A549 treated with RU486 at 1 μM for 4 hours (cell line): ENCODE measurements around the gene OR4C12. TPM values are rescaled to one million over a fixed set of nuclear protein-coding genes. Genes with fewer than 3 reads are reported as not detected.

Source experiments
- total RNA-seq: library from RNA; stranded (reverse); fragments of 200-300 nt; extraction: Qiagen RNA extraction; gene quantifications from 5 replicates; pipeline ENCODE4 v1.2.3, GENCODE V29; 2022; ENCODE audit warnings: low read depth

Gene OR4C12
- not detected in 5 replicates for total RNA-seq

GRCh38 chr11:49982435-49982834, at the start of gene OR4C12:
TSS of gene OR4C12 (minus strand) at chr11:49982535. CDS start at chr11:49982501, 34 bp downstream.

GRCh38 chr11:49952091-49952490, 30.2 kb downstream of the OR4C12 start, which contains the start of gene OR4C13:
TSS of gene OR4C13 (plus strand) at chr11:49952391. CDS start at chr11:49952423, 32 bp downstream.

Other genes with a start within 250 kb of the OR4C12 start
- gene OR4C13, start 30.1 kb downstream of the OR4C12 start, total RNA-seq, result not detected in 5 replicates
- not detected in 5 replicates for gene OR4C45, start 50.3 kb upstream of the OR4C12 start, total RNA-seq